Measurements from ENCODE around the gene TCF21. TPM values are rescaled to one million over a fixed set of nuclear protein-coding genes. Genes with fewer than 3 reads are reported as not detected.

TCF21 gene
- total and polyA plus RNA-seq, 8 donors = 0.08 to 2.3 (median 0.65) TPM

- H3K4me1 ChIP-seq = no peaks in the 10 kb centered on the region
- intact Hi-C loops (cut with DNase I) = no loop called here
- FAIRE-seq = no peak
- no peak for DNase-seq
- H3K9me3 ChIP-seq = no peaks in the 10 kb centered on the region
- H3K4me3 ChIP-seq = no peak overlapping the region
- peaks cover 0 to 4% (median 1%) of the 10 kb centered on the region in 4 donors for H3K27me3 ChIP-seq
- no peak for TF ChIP-seq CTCF (IDR thresholded peaks at IDR 0.05)
- no peaks in the 10 kb centered on the region for H3K36me3 ChIP-seq
- no peak overlapping the region for H3K27ac ChIP-seq
- no peak for ATAC-seq
- WGBS, 2 donors = 72 to 90% methylated on average over 2 of the region's 2 CpGs
These were observed 14.9 kb downstream of the TCF21 start for GRCh38 chr6:133903855-133904254.

GRCh38 chr6:133906050-133906449 is 17.1 kb downstream of the TCF21 start:
- H3K4me1 ChIP-seq = no peaks in the 10 kb centered on the region
- TF ChIP-seq CTCF (IDR thresholded peaks at IDR 0.05) = no peak
- FAIRE-seq (no peak), ATAC-seq (no peak), DNase-seq (no peak)
- no peak overlapping the region for H3K27ac ChIP-seq
- no peaks in the 10 kb centered on the region for H3K9me3 ChIP-seq
- WGBS, 2 donors = 60 to 81% methylated on average over 1 of the region's 1 CpG
- H3K36me3 ChIP-seq = no peaks in the 10 kb centered on the region
- peaks cover 0 to 7% (median 0%) of the 10 kb centered on the region in 4 donors for H3K27me3 ChIP-seq
- no peak overlapping the region for H3K4me3 ChIP-seq
- intact Hi-C loops (cut with DNase I) = no loop called here

- WGBS, 2 donors = 16 to 17% methylated on average over 8 of the region's 8 CpGs
- no peak for FAIRE-seq
- DNase-seq = peak; percentile 54 to 94 (median 78)
- intact Hi-C loops (cut with DNase I) = loop anchor here in 2 of 3 donors (5.0 to 10.0 kb wide), 2 partner anchors 349 to 352 kb away; no protein-coding TSS in a partner anchor
- ATAC-seq = peak; percentile 50 to 95 (median 88)
- no peaks in the 10 kb centered on the region for H3K4me1 ChIP-seq
- no peaks in the 10 kb centered on the region for H3K9me3 ChIP-seq
- H3K27ac ChIP-seq = no peak overlapping the region
- H3K4me3 ChIP-seq = no peak overlapping the region
- no peaks in the 10 kb centered on the region for H3K27me3 ChIP-seq
- H3K36me3 ChIP-seq = no peaks in the 10 kb centered on the region
- peak; percentile 48 to 74 (median 72) for TF ChIP-seq CTCF (IDR thresholded peaks at IDR 0.05)
These were observed 27.8 kb downstream of the TCF21 start for GRCh38 chr6:133916650-133917151.

- H3K36me3 ChIP-seq = no peaks in the 10 kb centered on the region
- 81 to 83% methylated on average over 4 of the region's 4 CpGs for WGBS, 2 donors
- ATAC-seq (no peak), FAIRE-seq (no peak), DNase-seq (no peak)
- H3K27me3 ChIP-seq = no peaks in the 10 kb centered on the region
- H3K4me1 ChIP-seq = no peaks in the 10 kb centered on the region
- intact Hi-C loops (cut with DNase I) = loop anchor here in 2 of 3 donors (5.0 to 10.0 kb wide), 2 partner anchors 350 to 353 kb away; no protein-coding TSS in a partner anchor
- no peak for TF ChIP-seq CTCF (IDR thresholded peaks at IDR 0.05)
- H3K27ac ChIP-seq = no peak overlapping the region
- no peak overlapping the region for H3K4me3 ChIP-seq
- no peaks in the 10 kb centered on the region for H3K9me3 ChIP-seq
These were observed 28.9 kb downstream of the TCF21 start for GRCh38 chr6:133917781-133918180.

- Histone ChIP-seq H3K36me3 (no peaks in the 10 kb centered on the region), H3K27ac (no peak overlapping the region), H3K9me3 (no peaks in the 10 kb centered on the region), H3K27me3 (no peaks in the 10 kb centered on the region), H3K4me3 (no peak overlapping the region), H3K4me1 (no peaks in the 10 kb centered on the region)
- ATAC-seq (no peak), DNase-seq (no peak), FAIRE-seq (no peak)
- intact Hi-C loops (cut with DNase I) = loop anchor here in 2 of 3 donors (5.0 to 10.0 kb wide), 2 partner anchors 351 to 354 kb away; no protein-coding TSS in a partner anchor
- no peak for TF ChIP-seq CTCF (IDR thresholded peaks at IDR 0.05)
- WGBS, 2 donors = 37 to 56% methylated on average over 2 of the region's 2 CpGs
These were observed 29.5 kb downstream of the TCF21 start for GRCh38 chr6:133918208-133918930.

Data from pancreas (tissue), 10 donors.